SU-DHL-6 (cell line): Measurements from ENCODE around the gene DNAJA4.

ENCODE experiments used
- H2AFZ ChIP-seq: fragments of 200-600 bp; sonication (generic); 2 replicates; pipeline ENCODE4 v1.6.1; 2014; ENCODE audit warnings: low read depth, mild to moderate bottlenecking, moderate library complexity, mixed read lengths, antibody characterized with exemption, low read length; ENCODE audit not compliant: severe bottlenecking
- H3F3A ChIP-seq: fragments of 200-600 bp; shearing (Covaris generic); 2 replicates; pipeline ENCODE4 v1.6.0; 2016; ENCODE audit warnings: antibody characterized with exemption, mild to moderate bottlenecking; ENCODE audit not compliant: insufficient read depth
- H3K27ac ChIP-seq: fragments of 200-600 bp; sonication (generic); 2 replicates; pipeline ENCODE4 v1.5.1; 2016; ENCODE audit warnings: low read depth, mild to moderate bottlenecking, low read length, moderate library complexity, mixed read lengths
- H3K27me3 ChIP-seq: fragments of 200-600 bp; sonication (generic), shearing (Covaris generic); 2 replicates; pipeline ENCODE4 v1.6.0; 2014; ENCODE audit warnings: mild to moderate bottlenecking, low read length
- H3K36me3 ChIP-seq: fragments of 200-600 bp; sonication (generic); 2 replicates; pipeline ENCODE4 v1.6.1; 2014; ENCODE audit warnings: mild to moderate bottlenecking, low read length, mixed read lengths
- H3K4me2 ChIP-seq: fragments of 300-600, 200-600 bp; shearing (Covaris generic), sonication (generic); 2 replicates; pipeline ENCODE4 v1.6.0; 2014; ENCODE audit warnings: low read length, low read depth, mild to moderate bottlenecking; ENCODE audit not compliant: poor library complexity, severe bottlenecking
- H3K4me3 ChIP-seq: fragments of 200-600 bp; sonication (generic); 2 replicates; pipeline ENCODE4 v1.5.1; 2014; ENCODE audit warnings: antibody characterized with exemption, low read length, mild to moderate bottlenecking, mixed read lengths; ENCODE audit not compliant: insufficient read depth, poor library complexity, severe bottlenecking
- H3K79me2 ChIP-seq: fragments of 200-600 bp; sonication (generic); 2 replicates; pipeline ENCODE4 v1.6.1; 2014; ENCODE audit warnings: mild to moderate bottlenecking, low read length, moderate library complexity; ENCODE audit not compliant: insufficient read depth
- H3K9ac ChIP-seq: fragments of 200-600 bp; sonication (generic); 2 replicates; pipeline ENCODE4 v1.7.0; 2014; ENCODE audit warnings: mild to moderate bottlenecking, low read length
- H3K9me2 ChIP-seq: fragments of 200-600 bp; sonication (generic); replicated peaks from 2 replicates; pipeline ENCODE4 v1.6.1; 2014; ENCODE audit warnings: low read length; ENCODE audit not compliant: insufficient read depth
- H3K9me3 ChIP-seq: fragments of 200-600 bp; sonication (generic); 2 replicates; pipeline ENCODE4 v1.6.1; 2014; ENCODE audit warnings: low read length, mixed read lengths; ENCODE audit not compliant: insufficient read depth
- H4K20me1 ChIP-seq: fragments of 200-600 bp; sonication (generic); 2 replicates; pipeline ENCODE4 v1.6.1; 2014; ENCODE audit warnings: low read depth, mild to moderate bottlenecking, antibody characterized with exemption, low read length, moderate library complexity, mixed read lengths
- CTCF ChIP-seq: fragments of 200-600 bp; sonication (generic); IDR thresholded peaks from one replicate; pipeline ENCODE4 v1.5.1; 2017; ENCODE audit warnings: antibody characterized with exemption, mild to moderate bottlenecking, low read length, moderate library complexity; ENCODE audit not compliant: insufficient read depth, poor library complexity, severe bottlenecking
- EZH2phosphoT487 ChIP-seq: fragments of 200-600 bp; sonication (generic), shearing (Covaris generic); conservative IDR thresholded peaks from 2 replicates; pipeline ENCODE4 v1.6.1; 2018; ENCODE audit warnings: mild to moderate bottlenecking, antibody characterized with exemption, low read length, moderate library complexity, mixed read lengths

The DNAJA4 gene

GRCh38 chr15:78266806-78267205, 2.4 kb downstream of the DNAJA4 start:
- H3K9ac ChIP-seq: no peak overlapping the region
- H2AFZ ChIP-seq: no peak overlapping the region
- H3K9me2 ChIP-seq: no peaks in the 10 kb centered on the region
- no peak overlapping the region for H3K4me3 ChIP-seq
- H3K4me2 ChIP-seq: no peak overlapping the region
- H4K20me1 ChIP-seq: no peaks in the 10 kb centered on the region
- H3K36me3 ChIP-seq: no peaks in the 10 kb centered on the region
- no peaks in the 10 kb centered on the region for H3K9me3 ChIP-seq
- no peak for TF ChIP-seq EZH2phosphoT487
- TF ChIP-seq CTCF: no peak
- H3K27me3 ChIP-seq: no peaks in the 10 kb centered on the region
- no peak overlapping the region for H3K27ac ChIP-seq
- no peaks in the 10 kb centered on the region for H3K79me2 ChIP-seq
- no peaks in the 10 kb centered on the region for H3F3A ChIP-seq

- H2AFZ ChIP-seq: no peak overlapping the region
- no peaks in the 10 kb centered on the region for H3F3A ChIP-seq
- H3K9ac ChIP-seq: no peak overlapping the region
- no peaks in the 10 kb centered on the region for H3K9me3 ChIP-seq
- H3K79me2 ChIP-seq: no peaks in the 10 kb centered on the region
- no peak overlapping the region for H3K4me3 ChIP-seq
- H4K20me1 ChIP-seq: no peaks in the 10 kb centered on the region
- no peak overlapping the region for H3K4me2 ChIP-seq
- no peaks in the 10 kb centered on the region for H3K9me2 ChIP-seq
- no peaks in the 10 kb centered on the region for H3K36me3 ChIP-seq
- no peak overlapping the region for H3K27ac ChIP-seq
- TF ChIP-seq CTCF (no peak), EZH2phosphoT487 (no peak)
- no peaks in the 10 kb centered on the region for H3K27me3 ChIP-seq
These were observed 8.0 kb downstream of the DNAJA4 start for GRCh38 chr15:78272316-78272715.

GRCh38 chr15:78272776-78273175, 8.4 kb downstream of the DNAJA4 start:
- Histone ChIP-seq H3K79me2 (no peaks in the 10 kb centered on the region), H4K20me1 (no peaks in the 10 kb centered on the region), H3K9ac (no peak overlapping the region), H3K9me2 (no peaks in the 10 kb centered on the region), H3F3A (no peaks in the 10 kb centered on the region), H3K27me3 (no peaks in the 10 kb centered on the region), H3K27ac (no peak overlapping the region), H3K36me3 (no peaks in the 10 kb centered on the region), H2AFZ (no peak overlapping the region), H3K4me2 (no peak overlapping the region), H3K9me3 (no peaks in the 10 kb centered on the region), H3K4me3 (no peak overlapping the region)
- TF ChIP-seq EZH2phosphoT487: no peak
- no peak for TF ChIP-seq CTCF
